ENCODE data around the gene HEYL.

The HEYL gene

GRCh38 chr1:39646232-39647081, 7.0 kb upstream of the HEYL start:
- Histone ChIP-seq H3K9ac (no peak overlapping the region), H3K4me3 (ENCODE audit: low read depth, low read length) (no peak overlapping the region), H3K79me2 (no peaks in the 10 kb centered on the region), H3K27me3 (ENCODE audit: control insufficient read depth, insufficient read depth, low read length) (no peaks in the 10 kb centered on the region), H2AFZ (no peak overlapping the region), H3K4me2 (ENCODE audit: low read length) (no peak overlapping the region), H3K36me3 (ENCODE audit: control insufficient read depth, insufficient read depth, low read length) (no peaks in the 10 kb centered on the region), H3K4me1 (no peaks in the 10 kb centered on the region), H3K27ac (no peak overlapping the region), H3K9me3 (ENCODE audit: control insufficient read depth, low read length) (no peaks in the 10 kb centered on the region)
- no peak for TF ChIP-seq CTCF (IDR thresholded peaks at IDR 0.05)

GRCh38 chr1:39645411-39646043, 6.1 kb upstream of the HEYL start:
- Histone ChIP-seq H3K4me3 (ENCODE audit: low read depth, low read length) (no peak overlapping the region), H2AFZ (no peak overlapping the region), H3K9ac (no peak overlapping the region), H3K4me1 (no peaks in the 10 kb centered on the region), H3K27ac (no peak overlapping the region), H3K9me3 (ENCODE audit: control insufficient read depth, low read length) (no peaks in the 10 kb centered on the region), H3K36me3 (ENCODE audit: control insufficient read depth, insufficient read depth, low read length) (no peaks in the 10 kb centered on the region), H3K79me2 (no peaks in the 10 kb centered on the region), H3K27me3 (ENCODE audit: control insufficient read depth, insufficient read depth, low read length) (no peaks in the 10 kb centered on the region), H3K4me2 (ENCODE audit: low read length) (no peak overlapping the region)
- no peak for TF ChIP-seq CTCF (IDR thresholded peaks at IDR 0.05)

- Histone ChIP-seq H2AFZ (no peak overlapping the region), H3K4me3 (ENCODE audit: low read depth, low read length) (no peak overlapping the region), H3K27ac (no peak overlapping the region), H3K4me2 (ENCODE audit: low read length) (no peak overlapping the region), H3K9me3 (ENCODE audit: control insufficient read depth, low read length) (no peaks in the 10 kb centered on the region), H3K36me3 (ENCODE audit: control insufficient read depth, insufficient read depth, low read length) (no peaks in the 10 kb centered on the region), H3K79me2 (no peaks in the 10 kb centered on the region), H3K27me3 (ENCODE audit: control insufficient read depth, insufficient read depth, low read length) (no peaks in the 10 kb centered on the region), H3K4me1 (no peaks in the 10 kb centered on the region), H3K9ac (no peak overlapping the region)
- TF ChIP-seq CTCF (IDR thresholded peaks at IDR 0.05): no peak
These were observed 4.3 kb upstream of the HEYL start for GRCh38 chr1:39643705-39644104.

- Histone ChIP-seq H3K27ac (no peak overlapping the region), H3K9ac (no peak overlapping the region), H3K79me2 (no peaks in the 10 kb centered on the region), H3K36me3 (ENCODE audit: control insufficient read depth, insufficient read depth, low read length) (no peaks in the 10 kb centered on the region), H2AFZ (no peak overlapping the region), H3K9me3 (ENCODE audit: control insufficient read depth, low read length) (no peaks in the 10 kb centered on the region), H3K4me3 (ENCODE audit: low read depth, low read length) (no peak overlapping the region), H3K4me1 (no peaks in the 10 kb centered on the region), H3K27me3 (ENCODE audit: control insufficient read depth, insufficient read depth, low read length) (no peaks in the 10 kb centered on the region), H3K4me2 (ENCODE audit: low read length) (no peak overlapping the region)
- TF ChIP-seq CTCF (IDR thresholded peaks at IDR 0.05): no peak
These were observed 3.4 kb upstream of the HEYL start for GRCh38 chr1:39642796-39643195.
